H1 (cell line): Measurements from ENCODE around the gene ZDHHC8. TPM values are rescaled to one million over a fixed set of nuclear protein-coding genes. Genes with fewer than 3 reads are reported as not detected.
A peak's percentile ranks its signal among the peaks of the same experiment; 100 is the strongest.

ENCODE experiments used
- CTCF ChIA-PET: fragments of 300-600 bp; sonication (Branson Sonifier 250); formaldehyde crosslinking; loops from one replicate; lab custom pipeline; 2021; ENCODE audit not compliant: partially characterized antibody; lab: Charles Lee
- POLR2A ChIA-PET: fragments of 300-600 bp; sonication (Branson Sonifier 250); formaldehyde crosslinking; loops from one replicate; lab custom pipeline; 2021; ENCODE audit warnings: inconsistent platforms; ENCODE audit not compliant: partially characterized antibody; lab: Charles Lee
- DNase-seq, 2 experiments: peaks; one replicate each; pipeline versions ENCODE4 v3.0.0 to v3.0.0-alpha.2; 2010 to 2022; ENCODE audit warnings: low spot score in 2 of 2, low read depth in 1 of 2, mixed read lengths in 1 of 2
- FAIRE-seq: peaks from 2 replicates; lab custom pipeline; 2011; peaks lifted over from hg19 to GRCh38; lab: Jason Lieb, UNC
- H2AFZ ChIP-seq: 2 replicates; pipeline ENCODE4 v1.8.1; 2012; ENCODE audit warnings: low read length, inconsistent platforms
- H2AK5ac ChIP-seq: 2 replicates; pipeline ENCODE4 v1.6.1; 2013; ENCODE audit warnings: low read depth, low read length
- H2BK120ac ChIP-seq: replicated peaks from 2 replicates; pipeline ENCODE3; 2013; ENCODE audit warnings: low read depth, low read length, inconsistent platforms
- H2BK12ac ChIP-seq: 2 replicates; pipeline ENCODE4 v1.6.1; 2013; ENCODE audit warnings: low read depth, low read length
- H2BK15ac ChIP-seq: 2 replicates; pipeline ENCODE4 v1.6.1; 2013; ENCODE audit warnings: low read length
- H2BK20ac ChIP-seq: 2 replicates; pipeline ENCODE4 v1.6.1; 2013; ENCODE audit warnings: low read length
- H2BK5ac ChIP-seq: 2 replicates; pipeline ENCODE4 v1.6.1; 2013; ENCODE audit warnings: low read depth, low read length
- H3K14ac ChIP-seq: 2 replicates; pipeline ENCODE4 v1.6.1; 2013; ENCODE audit warnings: inconsistent platforms; ENCODE audit not compliant: insufficient read length
- H3K18ac ChIP-seq: 2 replicates; pipeline ENCODE4 v1.6.1; 2013; ENCODE audit warnings: low read length; ENCODE audit errors: extremely low read depth
- H3K23ac ChIP-seq: 2 replicates; pipeline ENCODE4 v1.6.1; 2013; ENCODE audit warnings: inconsistent platforms; ENCODE audit not compliant: insufficient read length
- H3K23me2 ChIP-seq: 2 replicates; pipeline ENCODE4 v1.6.1; 2013; ENCODE audit warnings: low read depth, low read length
- H3K27ac ChIP-seq: 2 replicates; pipeline ENCODE4 v1.6.1; 2011; ENCODE audit warnings: low read depth, low read length, inconsistent platforms
- H3K27me3 ChIP-seq, 4 experiments: replicated peaks in 1 of 4; 1 replicate in 1 of 4; 2 replicates in 3 of 4; pipeline versions ENCODE4 v1.6.1 to v1.8.1; 2011 to 2013; ENCODE audit warnings: low read length in 3 of 4, mild to moderate bottlenecking in 3 of 4, inconsistent platforms in 2 of 4, mixed read lengths in 2 of 4, moderate library complexity in 1 of 4; ENCODE audit not compliant: control insufficient read depth in 3 of 4, insufficient read depth in 3 of 4; ENCODE audit errors: extremely low read depth in 1 of 4
- H3K36me3 ChIP-seq, 4 experiments: 2 replicates each; pipeline versions ENCODE4 v1.6.1 to v1.8.1; 2011 to 2013; ENCODE audit warnings: mild to moderate bottlenecking in 4 of 4, low read length in 3 of 4, moderate library complexity in 2 of 4, control low read depth in 1 of 4, inconsistent platforms in 1 of 4; ENCODE audit not compliant: insufficient read depth in 4 of 4, control insufficient read depth in 2 of 4
- H3K4ac ChIP-seq: replicated peaks from 2 replicates; pipeline ENCODE3; 2013; ENCODE audit warnings: low read length, low read depth, mixed read lengths, inconsistent platforms; ENCODE audit not compliant: insufficient read length
- H3K4me1 ChIP-seq, 4 experiments: replicated peaks in 1 of 4; 1 replicate in 1 of 4; 2 replicates in 3 of 4; pipeline versions ENCODE4 v1.6.1 to v1.8.1; 2011 to 2013; ENCODE audit warnings: low read length in 3 of 4, inconsistent platforms in 2 of 4, mixed read lengths in 1 of 4; ENCODE audit not compliant: insufficient read depth in 4 of 4, control insufficient read depth in 3 of 4
- H3K4me2 ChIP-seq, 2 experiments: 2 replicates each; pipeline versions ENCODE4 v1.6.1 to v1.8.1; 2011 to 2013; ENCODE audit warnings: low read depth in 2 of 2, low read length in 2 of 2, control low read depth in 1 of 2, inconsistent platforms in 1 of 2, mild to moderate bottlenecking in 1 of 2; ENCODE audit not compliant: insufficient read depth in 1 of 2
- H3K4me3 ChIP-seq, 4 experiments: fragments of 200-600, 300-600 bp in 1 of 4; sonication (generic), shearing (Covaris generic), sonication (Bioruptor Twin) in 1 of 4; 2 replicates each; pipeline versions ENCODE4 v1.5.1 to v1.8.1; 2011 to 2016; ENCODE audit warnings: low read length in 4 of 4, low read depth in 3 of 4, control low read depth in 2 of 4, inconsistent platforms in 2 of 4, mild to moderate bottlenecking in 2 of 4, mixed read lengths in 1 of 4, moderate library complexity in 1 of 4; ENCODE audit not compliant: insufficient read depth in 2 of 4; ENCODE audit errors: extremely low read depth in 1 of 4
- H3K56ac ChIP-seq: replicated peaks from 2 replicates; pipeline ENCODE3; 2013; ENCODE audit warnings: low read depth, mild to moderate bottlenecking, mixed read lengths, low read length, inconsistent platforms; ENCODE audit not compliant: insufficient read length
- H3K79me1 ChIP-seq: 2 replicates; pipeline ENCODE4 v1.6.1; 2013; ENCODE audit warnings: low read depth, low read length, control low read depth
- H3K79me2 ChIP-seq, 2 experiments: 2 replicates each; pipeline versions ENCODE4 v1.6.1 to v1.8.1; 2012 to 2013; ENCODE audit warnings: low read length in 2 of 2, mild to moderate bottlenecking in 2 of 2, inconsistent platforms in 1 of 2; ENCODE audit not compliant: insufficient read depth in 2 of 2, control insufficient read depth in 1 of 2
- H3K9ac ChIP-seq, 4 experiments: replicated peaks in 1 of 4; 1 replicate in 1 of 4; 2 replicates in 3 of 4; pipeline versions ENCODE4 v1.6.1 to v1.8.1; 2011 to 2013; ENCODE audit warnings: low read depth in 3 of 4, low read length in 3 of 4, control low read depth in 2 of 4, mild to moderate bottlenecking in 2 of 4, moderate library complexity in 2 of 4, inconsistent platforms in 1 of 4; ENCODE audit errors: extremely low read depth in 1 of 4
- H3K9me3 ChIP-seq, 2 experiments: 2 replicates each; pipeline versions ENCODE4 v1.6.1 to v1.8.1; 2012 to 2013; ENCODE audit warnings: mild to moderate bottlenecking in 2 of 2, moderate library complexity in 2 of 2, control low read depth in 1 of 2, inconsistent platforms in 1 of 2, low read depth in 1 of 2, low read length in 1 of 2, mixed read lengths in 1 of 2; ENCODE audit not compliant: insufficient read depth in 2 of 2
- H4K20me1 ChIP-seq, 2 experiments: replicated peaks in 1 of 2; 2 replicates each; pipeline versions ENCODE3 to v1.8.1; 2011 to 2013; ENCODE audit warnings: inconsistent platforms in 2 of 2, low read length in 2 of 2, mild to moderate bottlenecking in 1 of 2; ENCODE audit not compliant: insufficient read depth in 2 of 2, control insufficient read depth in 1 of 2
- H4K5ac ChIP-seq: 2 replicates; pipeline ENCODE4 v1.6.1; 2013; ENCODE audit warnings: low read length, low read depth, mixed read lengths, inconsistent platforms; ENCODE audit not compliant: insufficient read length
- H4K8ac ChIP-seq: 2 replicates; pipeline ENCODE4 v1.8.0; 2013; ENCODE audit warnings: mild to moderate bottlenecking, moderate library complexity, low read length, inconsistent platforms; ENCODE audit not compliant: insufficient read depth; ENCODE audit errors: extremely low read depth
- H4K91ac ChIP-seq: replicated peaks from 2 replicates; pipeline ENCODE3; 2013; ENCODE audit warnings: low read length, mixed read lengths, inconsistent platforms; ENCODE audit not compliant: insufficient read length
- CHD2 ChIP-seq: IDR thresholded peaks from 2 replicates; pipeline ENCODE4 v1.6.1; 2012; ENCODE audit warnings: low read length, improper control_type of control experiment
- EGR1 ChIP-seq: IDR thresholded peaks from 2 replicates; pipeline ENCODE4 v1.6.1; 2011; ENCODE audit warnings: low read depth, low read length, borderline replicate concordance
- POLR2A ChIP-seq, 2 experiments: IDR thresholded peaks; 1 replicate in 1 of 2; 2 replicates in 1 of 2; pipeline ENCODE4 v1.6.1; 2011; ENCODE audit warnings: low read depth in 2 of 2, low read length in 2 of 2, mild to moderate bottlenecking in 2 of 2; ENCODE audit errors: control extremely low read depth in 1 of 2
- POLR2AphosphoS5 ChIP-seq: IDR thresholded peaks from 2 replicates; pipeline ENCODE4 v1.6.1; 2011; ENCODE audit warnings: low read depth, low read length
- SIN3A ChIP-seq, 2 experiments: IDR thresholded peaks in 1 of 2; conservative IDR thresholded peaks in 1 of 2; 2 replicates each; pipeline ENCODE4 v1.6.1; 2011 to 2012; ENCODE audit warnings: low read length in 2 of 2, improper control_type of control experiment in 1 of 2, low read depth in 1 of 2, mild to moderate bottlenecking in 1 of 2
- WGBS, 2 experiments: shearing (Covaris generic) in 1 of 2; methylation state at CpG; one replicate each; pipeline versions ENCODE4 v1.1.6 to v1.1.7; 2013 to 2015; ENCODE audit warnings: low lambda C conversion rate in 2 of 2, mixed read lengths in 2 of 2, inconsistent platforms in 1 of 2, low coverage in 1 of 2, missing lambda C conversion rate in 1 of 2; ENCODE audit not compliant: insufficient replicate concordance in 2 of 2, insufficient coverage in 1 of 2, insufficient read length in 1 of 2; ENCODE audit errors: extremely low coverage in 1 of 2, missing lambda C conversion rate in 1 of 2; 5-methylcytosine and 5-hydroxymethylcytosine counted together
- polyA plus RNA-seq, 7 experiments: library from polyadenylated mRNA; depleted of rRNA in 3 of 7; stranded (reverse) in 5 of 7; unstranded in 2 of 7; fragments of >200 nt in 5 of 7; fragments of 200-250 nt in 2 of 7; gene quantifications; 1 replicate in 5 of 7; 2 replicates in 1 of 7; 4 replicates in 1 of 7; pipeline versions ENCODE4 v1.2.1 to v1.2.3, GENCODE V29; 2011 to 2013; ENCODE audit warnings: missing spikeins in 2 of 7, mixed read lengths in 2 of 7
- total RNA-seq: library from RNA; stranded (reverse); fragmentation: NEBNext Ultra II Directional; extraction: Animal tissue kit (Norgen Biotek cat#: 25700); gene quantifications from 2 replicates; pipeline ENCODE4 v1.2.1, GENCODE V29; 2021

The ZDHHC8 gene
- total and polyA plus RNA-seq, 2 of the 8 experiments (the other 6 are each of a cell fraction or from before 2014, with no cell fraction given): 18.6 to 65.6 TPM

DNA sequence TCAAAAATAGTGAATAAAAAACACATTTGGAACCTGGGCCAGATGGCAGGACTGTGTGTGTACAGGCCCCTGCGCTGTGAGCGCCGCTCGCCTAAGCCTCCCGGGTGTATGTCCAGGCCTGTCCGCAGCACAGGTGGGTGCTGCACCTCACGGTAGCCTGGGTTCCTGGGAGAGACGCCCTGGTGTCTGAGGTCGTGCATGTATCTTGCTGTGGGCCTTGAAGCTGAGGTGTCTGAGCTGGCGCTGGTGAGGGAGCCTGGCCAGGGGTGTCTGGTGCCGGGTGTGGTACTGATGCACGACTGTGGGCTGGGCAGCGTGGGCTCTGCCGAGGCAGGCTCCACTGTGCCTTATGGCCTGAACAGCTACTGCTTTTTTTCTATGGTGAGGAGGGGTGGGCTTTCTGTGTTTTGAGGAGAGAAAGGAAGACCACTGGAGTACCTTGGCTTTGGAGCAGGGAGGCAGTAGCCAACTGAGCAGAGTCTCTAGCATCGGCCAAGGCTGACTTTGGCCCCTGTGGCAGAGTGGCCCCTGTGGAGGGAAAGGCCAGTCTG is 4.2 kb upstream of the ZDHHC8 start:
- Histone ChIP-seq H2BK12ac (no peak overlapping the region), H3K4me2 (no peak overlapping the region), H3K4me3 (no peak overlapping the region), H3K79me1 (peaks cover 6% of the 10 kb centered on the region), H2BK15ac (no peak overlapping the region), H2AFZ (no peak overlapping the region), H2AK5ac (no peak overlapping the region), H3K4me1 (peaks cover 0 to 7% (median 2%) of the 10 kb centered on the region in 4 experiments; a peak in 4 of 7 replicates), H2BK5ac (no peak overlapping the region), H2BK120ac (no peak overlapping the region), H3K36me3 (peaks cover 29 to 48% (median 37%) of the 10 kb centered on the region in 4 experiments), H3K9me3 (no peaks in the 10 kb centered on the region), H3K9ac (no peak overlapping the region; a peak in 1 of 7 replicates), H2BK20ac (no peak overlapping the region), H3K79me2 (peaks cover 7 to 21% of the 10 kb centered on the region in 2 experiments; a peak in 3 of 4 replicates), H3K27me3 (no peaks in the 10 kb centered on the region; a peak in 2 of 7 replicates), H4K8ac (peak overlapping the region; percentile 20; the same call in 1 of the 2 replicates), H4K5ac (no peak overlapping the region), H4K20me1 (peaks cover 30 to 45% of the 10 kb centered on the region in 2 experiments), H3K14ac (no peak overlapping the region), H3K27ac (no peak overlapping the region), H3K4ac (no peak overlapping the region), H4K91ac (no peak overlapping the region), H3K18ac (no peak overlapping the region), H3K23ac (no peak overlapping the region), H3K56ac (no peak overlapping the region), H3K23me2 (peaks cover 11% of the 10 kb centered on the region; the same call in 1 of the 2 replicates)
- DNase-seq (no peak), FAIRE-seq (no peak)
- CTCF ChIA-PET: interaction anchor here (0.8 kb wide), 1 partner anchor 11 kb away, joined by 3 read pairs; the partner anchor contains the start of gene RANBP1
- POLR2A ChIA-PET: interaction anchor here (0.7 to 8.3 kb wide), 14 partner anchors 9 to 159 kb away, joined by 3 to 223 read pairs (median 5); partner anchors contain the start of genes DGCR8, RANBP1 and TRMT2A
- TF ChIP-seq SIN3A (conservative IDR thresholded peaks at IDR 0.05 in 1 of 2, IDR thresholded peaks at IDR 0.05 in 1 of 2; ENCODE audit: low read depth in 1 of 2, low read length in 2 of 2): no peak
- no peak for TF ChIP-seq CHD2
- peak in 1 of 2 experiments; percentile 52; a peak in 1 of 3 replicates for TF ChIP-seq POLR2A (IDR thresholded peaks at IDR 0.05; ENCODE audit: control extremely low read depth in 1 of 2, low read depth in 2 of 2, low read length in 2 of 2)
- TF ChIP-seq EGR1: no peak
- TF ChIP-seq POLR2AphosphoS5: peak; percentile 77; the same call in 1 of the 2 replicates
- 96% methylated on average over 15 of the region's 15 CpGs; no CpG with 5 or more reads in 1 of the 2 experiments for WGBS, 2 experiments
